GM21529 (cell line): ENCODE data around the gene DDRGK1.
"Not testable (repeated sequence)": the region's sequence is repeated elsewhere in the genome, so short reads cannot be mapped to it uniquely, and the experiment has no call there.

Source experiments
- ATAC-seq: cut with Tn5 transposase; IDR thresholded peaks from one replicate; pipeline ENCODE4 v1.9.1; 2021; ENCODE audit not compliant: unreplicated experiment

The DDRGK1 gene

GRCh38 chr20:3188823-3189413 lies 15.6 kb downstream of the DDRGK1 start:
- no peak for ATAC-seq

- ATAC-seq, result not testable (repeated sequence)
These were observed 16.6 kb downstream of the DDRGK1 start for GRCh38 chr20:3187861-3188260.

GRCh38 chr20:3183896-3184612 lies 20.4 kb downstream of the DDRGK1 start:
- no peak for ATAC-seq

GRCh38 chr20:3182429-3182828 lies 22.1 kb downstream of the DDRGK1 start:
- not testable (repeated sequence) for ATAC-seq

GRCh38 chr20:3181270-3181669 lies 23.2 kb downstream of the DDRGK1 start:
- no peak for ATAC-seq

GRCh38 chr20:3180319-3180718 lies 24.2 kb downstream of the DDRGK1 start:
- no peak for ATAC-seq

- no peak for ATAC-seq
These were observed 26.6 kb downstream of the DDRGK1 start for GRCh38 chr20:3177746-3178485.

GRCh38 chr20:3175270-3175669 lies 29.2 kb downstream of the DDRGK1 start:
- ATAC-seq, result no peak

GRCh38 chr20:3174442-3175261 lies 29.8 kb downstream of the DDRGK1 start:
- ATAC-seq, result no peak

GRCh38 chr20:3173610-3174441 lies 30.7 kb downstream of the DDRGK1 start:
- ATAC-seq, result peak; percentile 38

- ATAC-seq, result peak; percentile 89
These were observed 31.4 kb downstream of the DDRGK1 start, which contains the start of gene LZTS3 for GRCh38 chr20:3172933-3173609. Gene LZTS3 (minus strand): TSS chr20:3173549. CDS start chr20:3167163, 6,386 bp downstream.

GRCh38 chr20:3172126-3172932 lies 32.2 kb downstream of the DDRGK1 start:
- no peak for ATAC-seq

GRCh38 chr20:3171391-3172125 lies 32.9 kb downstream of the DDRGK1 start:
- ATAC-seq, result no peak

- ATAC-seq, result no peak
These were observed 35.5 kb downstream of the DDRGK1 start for GRCh38 chr20:3168829-3169590.

GRCh38 chr20:3168079-3168828 lies 36.2 kb downstream of the DDRGK1 start:
- ATAC-seq, result no peak

- no peak for ATAC-seq
These were observed 36.8 kb downstream of the DDRGK1 start for GRCh38 chr20:3167738-3168078.

- no peak for ATAC-seq
These were observed 37.6 kb downstream of the DDRGK1 start for GRCh38 chr20:3166913-3167342.
